ENCODE measurements around the gene AKR1B1.

Gene AKR1B1

DNA sequence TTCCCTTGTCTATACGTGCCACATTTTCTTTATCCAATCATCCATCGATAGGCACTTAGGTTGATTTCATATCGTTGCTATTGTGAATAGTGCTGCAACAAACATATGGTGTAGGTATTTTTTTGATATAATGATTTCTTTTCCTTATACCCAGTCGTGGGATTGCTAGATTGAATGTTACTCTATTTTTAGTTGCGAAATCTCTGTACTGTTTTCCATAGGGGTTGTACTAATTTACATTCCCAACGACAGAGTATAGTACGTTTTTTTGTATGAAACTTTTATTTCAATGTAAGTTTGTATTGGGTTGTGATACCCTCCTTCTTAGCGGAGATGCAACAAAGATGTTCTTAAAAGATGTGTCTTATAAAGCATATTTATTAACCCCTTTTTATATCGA is 30.0 kb downstream of the AKR1B1 start:
- H3K27ac ChIP-seq = no peak overlapping the region
- H3K4me3 ChIP-seq = no peak overlapping the region

- no peak overlapping the region for H3K27ac ChIP-seq
Observed at GRCh38 chr7:134427896-134428295, 31.0 kb downstream of the AKR1B1 start.

DNA sequence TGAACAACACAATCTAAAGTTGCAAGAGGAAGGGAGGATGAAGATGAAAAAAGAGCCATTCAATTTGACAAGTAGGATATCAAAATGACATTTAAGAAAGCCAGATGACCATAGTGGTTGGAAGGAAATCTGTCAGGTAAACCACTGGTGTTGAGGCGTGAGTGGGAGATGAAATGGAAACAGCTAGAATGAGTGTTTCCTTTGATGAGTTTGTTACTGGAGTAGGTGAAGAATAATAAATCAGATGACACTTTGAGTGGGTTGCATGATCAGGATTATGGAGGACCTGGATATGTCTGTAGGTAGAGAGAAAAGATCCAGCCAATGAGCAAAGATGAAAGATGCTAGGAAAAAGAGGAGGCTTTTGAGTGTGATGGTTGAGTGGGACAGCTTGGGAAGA is 33.1 kb downstream of the AKR1B1 start:
- Histone ChIP-seq H3K4me3 (no peak overlapping the region), H3K27ac (no peak overlapping the region)

More at GRCh38 chr7:134427896-134428295, 31.0 kb downstream of the AKR1B1 start:
- H3K4me3 ChIP-seq = no peak overlapping the region

- H3K4me3 ChIP-seq = no peak overlapping the region
- H3K27ac ChIP-seq = no peak overlapping the region
Observed at GRCh38 chr7:134422638-134423037, 36.3 kb downstream of the AKR1B1 start.

DNA sequence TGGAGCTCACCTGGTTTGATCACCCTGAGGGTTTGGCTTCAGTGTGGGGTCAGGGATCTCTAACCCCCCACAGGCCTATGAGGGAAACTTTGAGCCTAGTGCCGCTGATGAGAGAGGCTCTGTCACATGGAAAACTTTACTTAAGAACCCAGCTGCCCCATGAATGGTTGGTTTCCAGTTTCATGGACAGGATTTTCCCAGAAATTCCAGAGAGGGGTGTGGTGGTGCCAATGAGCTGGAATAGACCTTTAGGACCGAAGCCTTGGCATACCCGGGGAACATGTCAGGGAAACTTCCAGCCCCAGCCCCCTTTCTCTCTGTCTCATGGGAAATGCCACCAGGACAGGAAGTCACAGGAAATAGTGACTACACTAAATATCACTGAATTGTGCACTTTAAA is 36.9 kb downstream of the AKR1B1 start:
- H3K4me3 ChIP-seq = no peak overlapping the region
- H3K27ac ChIP-seq = no peak overlapping the region

GRCh38 chr7:134420424-134421125 is 38.3 kb downstream of the AKR1B1 start:
- H3K4me3 ChIP-seq = no peak overlapping the region
- H3K27ac ChIP-seq = no peak overlapping the region

DNA sequence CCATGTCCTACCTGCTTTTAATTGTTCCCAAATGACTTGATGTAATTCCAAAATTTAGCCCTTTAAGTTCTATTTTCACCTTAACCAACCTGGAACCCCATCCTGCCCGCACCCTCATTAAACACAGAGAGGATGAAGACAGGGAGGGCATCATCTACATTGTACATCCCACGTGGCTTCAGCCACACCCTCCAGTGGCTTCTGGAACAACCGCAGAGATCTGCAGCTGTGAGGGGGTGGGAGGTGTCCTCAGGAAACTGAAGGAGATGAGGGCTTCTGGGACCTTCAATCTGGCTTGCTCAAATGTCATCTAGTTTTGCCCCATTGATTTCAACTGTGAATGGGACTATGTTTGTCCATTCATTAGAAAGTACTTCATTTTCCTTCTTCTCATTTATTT is 39.0 kb downstream of the AKR1B1 start:
- H3K27ac ChIP-seq = no peak overlapping the region
- no peak overlapping the region for H3K4me3 ChIP-seq

- Histone ChIP-seq H3K4me3 (no peak overlapping the region), H3K27ac (no peak overlapping the region)
Observed at GRCh38 chr7:134419085-134419484, 39.8 kb downstream of the AKR1B1 start.

DNA sequence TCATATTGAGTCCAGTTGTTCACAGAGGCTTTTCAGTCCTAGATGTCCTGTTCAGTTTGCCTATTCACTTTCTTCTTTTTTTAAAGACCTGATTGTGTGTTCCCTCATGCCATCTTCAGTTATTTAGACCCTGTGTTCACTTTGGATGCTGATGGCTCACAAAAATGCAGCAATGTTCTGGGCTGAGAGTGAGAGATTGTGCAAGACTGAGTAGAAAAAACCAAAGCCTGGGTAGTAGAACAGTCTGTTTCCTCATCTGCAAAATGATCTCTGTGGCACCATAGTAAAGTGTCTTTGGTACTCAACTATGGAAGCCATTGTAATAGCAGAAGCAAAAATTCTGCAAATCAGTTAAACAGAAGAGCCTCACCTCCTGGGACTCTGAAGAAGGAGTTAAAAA is 43.2 kb downstream of the AKR1B1 start:
- no peak overlapping the region for H3K27ac ChIP-seq
- H3K4me3 ChIP-seq = no peak overlapping the region

GRCh38 chr7:134414109-134414508 is 44.8 kb downstream of the AKR1B1 start:
- no peak overlapping the region for H3K27ac ChIP-seq
- H3K4me3 ChIP-seq = no peak overlapping the region

GRCh38 chr7:134407311-134407710 is 51.6 kb downstream of the AKR1B1 start:
- Histone ChIP-seq H3K4me3 (no peak overlapping the region), H3K27ac (no peak overlapping the region)

DNA sequence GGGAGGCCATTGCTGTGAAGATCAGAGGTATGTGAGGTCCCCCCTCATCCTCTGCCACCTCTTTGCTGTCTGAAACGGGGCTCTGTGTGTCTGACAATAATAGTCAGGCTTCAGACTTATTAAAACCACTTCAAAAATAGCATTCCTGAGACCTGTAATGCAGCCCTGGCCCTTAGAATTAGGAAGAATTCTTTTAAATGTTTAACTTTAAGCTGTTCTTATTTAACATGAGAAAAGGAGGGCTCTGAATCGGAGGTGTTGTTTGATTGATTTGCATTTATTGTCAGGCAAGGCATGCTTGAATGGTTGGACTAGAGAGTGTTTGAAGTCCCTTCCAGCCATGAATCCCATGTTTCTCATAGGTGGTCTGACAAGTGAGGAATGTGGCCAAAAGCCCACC is 52.5 kb downstream of the AKR1B1 start:
- no peak overlapping the region for H3K27ac ChIP-seq
- H3K4me3 ChIP-seq = no peak overlapping the region

DNA sequence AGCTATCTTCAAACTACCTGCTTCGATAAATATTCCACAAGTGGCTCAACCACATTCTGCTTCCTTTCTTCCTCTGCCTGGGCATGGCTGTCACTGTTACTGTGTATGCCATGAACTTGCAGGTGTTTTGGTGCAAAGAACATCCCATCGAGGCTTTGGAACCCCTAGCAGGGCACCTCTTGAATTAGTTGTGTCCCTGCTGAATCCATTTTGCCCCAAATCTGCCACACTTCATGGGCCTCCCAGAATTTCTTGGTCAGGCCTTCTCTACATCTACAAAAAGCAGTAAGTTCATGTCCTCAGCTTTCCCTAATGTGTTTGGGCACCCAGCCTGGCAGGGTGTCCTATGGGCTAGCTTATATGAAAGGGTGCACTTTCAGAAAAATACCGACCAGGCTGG is 53.6 kb downstream of the AKR1B1 start:
- no peak overlapping the region for H3K27ac ChIP-seq
- H3K4me3 ChIP-seq = no peak overlapping the region

- no peak overlapping the region for H3K4me3 ChIP-seq
- H3K27ac ChIP-seq = no peak overlapping the region
Observed at GRCh38 chr7:134403062-134403461, 55.8 kb downstream of the AKR1B1 start.

- no peak overlapping the region for H3K4me3 ChIP-seq
- no peak overlapping the region for H3K27ac ChIP-seq
Observed at GRCh38 chr7:134400859-134401258, 58.0 kb downstream of the AKR1B1 start.

GRCh38 chr7:134396031-134396430 is 62.9 kb downstream of the AKR1B1 start:
- H3K4me3 ChIP-seq = no peak overlapping the region
- H3K27ac ChIP-seq = no peak overlapping the region

- Histone ChIP-seq H3K27ac (no peak overlapping the region), H3K4me3 (no peak overlapping the region)
Observed at GRCh38 chr7:134395604-134396003, 63.3 kb downstream of the AKR1B1 start.

DNA sequence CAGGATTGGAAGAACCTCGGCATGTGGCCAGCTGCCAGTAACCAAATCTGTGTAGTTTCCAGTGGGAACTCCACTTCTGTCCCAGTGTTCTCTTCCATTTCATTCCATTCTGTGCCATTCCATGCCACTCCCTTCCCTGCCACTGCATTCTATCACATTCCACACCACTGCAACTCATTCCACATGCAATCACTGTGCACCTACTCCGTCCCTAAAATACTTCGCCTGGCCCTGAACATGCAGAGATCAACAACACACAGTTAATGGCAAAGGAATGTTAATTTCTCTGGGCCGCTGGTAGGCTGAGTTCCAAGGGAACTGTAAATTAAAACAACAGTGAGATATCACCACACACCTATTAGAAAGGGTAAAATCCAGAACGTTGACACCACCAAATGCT is 64.8 kb downstream of the AKR1B1 start:
- no peak overlapping the region for H3K27ac ChIP-seq
- H3K4me3 ChIP-seq = no peak overlapping the region
